Subcutaneous abdominal adipose tissue (tissue), 5 donors: ENCODE data around the gene BORCS5.

Experiments
- H3K27ac ChIP-seq: one replicate; pipeline ENCODE4 v1.7.0; 2013; ENCODE audit warnings: low read depth, mild to moderate bottlenecking, inconsistent platforms, low read length, moderate library complexity
- H3K27me3 ChIP-seq, 5 donors: one replicate each; pipeline ENCODE4 v1.7.0; 2013; ENCODE audit warnings: low read length in 5 of 5, inconsistent platforms in 1 of 5; ENCODE audit not compliant: control insufficient read depth in 5 of 5, insufficient read depth in 4 of 5
- H3K36me3 ChIP-seq, 5 donors: one replicate each; pipeline ENCODE4 v1.7.0; 2013; ENCODE audit warnings: low read length in 5 of 5; ENCODE audit not compliant: control insufficient read depth in 5 of 5, insufficient read depth in 5 of 5
- H3K4me1 ChIP-seq, 5 donors: one replicate each; pipeline ENCODE4 v1.7.0; 2013; ENCODE audit warnings: low read length in 5 of 5, mild to moderate bottlenecking in 3 of 5, moderate library complexity in 1 of 5; ENCODE audit not compliant: control insufficient read depth in 5 of 5, insufficient read depth in 5 of 5
- H3K4me3 ChIP-seq, 5 donors: one replicate each; pipeline ENCODE4 v1.7.0; 2013; ENCODE audit warnings: low read length in 5 of 5, low read depth in 1 of 5
- H3K9ac ChIP-seq, 5 donors: one replicate each; pipeline ENCODE4 v1.7.0; 2013; ENCODE audit warnings: low read length in 5 of 5, mild to moderate bottlenecking in 4 of 5, moderate library complexity in 3 of 5
- H3K9me3 ChIP-seq, 5 donors: one replicate each; pipeline ENCODE4 v1.7.0; 2013; ENCODE audit warnings: low read length in 5 of 5; ENCODE audit not compliant: control insufficient read depth in 5 of 5
- donor health status: healthy.
- donor health status: healthy.
- donor health status: healthy.
- donor health status: healthy.
- donor health status: healthy.

The BORCS5 gene

DNA sequence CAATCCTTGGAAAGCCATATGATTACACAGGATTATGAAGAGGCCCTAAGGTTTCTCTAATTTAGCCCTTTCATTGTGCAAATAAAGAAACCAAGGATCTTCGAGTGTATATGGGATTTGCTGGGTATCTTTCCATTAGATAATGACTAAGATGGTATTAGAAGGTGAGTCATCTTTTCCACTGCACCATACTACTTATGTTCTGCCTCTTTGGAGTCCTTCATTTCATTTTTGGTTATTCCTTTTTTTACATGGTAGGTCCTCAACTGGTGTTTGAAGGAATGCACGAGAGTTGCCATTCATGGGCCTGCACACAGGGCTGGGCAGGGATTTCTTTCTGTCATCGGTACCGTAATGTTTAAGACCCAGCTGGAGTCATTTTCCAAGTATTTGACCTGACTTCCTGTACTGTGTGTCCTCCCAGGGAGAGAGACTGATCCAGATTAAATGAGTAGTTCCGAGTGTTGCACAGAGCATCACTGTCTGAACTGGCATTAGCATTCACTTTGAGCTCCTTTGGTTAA lies 85.7 kb downstream of the BORCS5 start:
- Histone ChIP-seq H3K27me3 (no peaks in the 10 kb centered on the region), H3K9me3 (no peaks in the 10 kb centered on the region), H3K4me3 (no peak overlapping the region), H3K4me1 (peaks cover 8 to 57% (median 24%) of the 10 kb centered on the region in 5 donors), H3K27ac (peak overlapping the region; percentile 80), H3K9ac (peak overlapping the region in 1 of 5 donors; percentile 6), H3K36me3 (peaks cover 0 to 2% (median 0%) of the 10 kb centered on the region in 5 donors)

DNA sequence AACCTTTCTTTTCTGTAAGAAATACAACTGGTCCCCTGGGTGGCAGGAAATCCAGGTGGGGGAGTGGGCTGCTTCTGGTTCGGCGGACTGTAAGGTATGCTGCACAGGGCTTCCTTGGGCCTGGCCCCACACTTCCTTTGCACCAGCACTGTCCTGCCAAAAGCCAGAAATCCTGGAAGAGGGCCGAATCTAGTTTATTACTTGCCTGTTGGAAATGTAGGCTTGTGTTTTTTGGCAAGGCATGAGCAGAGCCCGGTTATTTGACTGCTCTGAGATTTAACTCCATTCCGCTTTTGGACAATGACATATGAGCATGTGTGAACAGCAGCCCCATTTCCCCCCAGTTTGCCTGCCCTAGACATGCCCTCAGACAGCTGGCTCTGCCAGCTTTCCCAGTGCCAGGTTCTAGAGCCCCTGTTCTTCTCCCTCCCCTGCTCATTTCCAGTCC lies 86.6 kb downstream of the BORCS5 start:
- Histone ChIP-seq H3K27ac (peak overlapping the region; percentile 80), H3K4me1 (peaks cover 8 to 61% (median 28%) of the 10 kb centered on the region in 5 donors), H3K4me3 (no peak overlapping the region), H3K27me3 (no peaks in the 10 kb centered on the region), H3K9me3 (no peaks in the 10 kb centered on the region), H3K36me3 (no peaks in the 10 kb centered on the region), H3K9ac (peak overlapping the region in 2 of 5 donors; percentile 27 to 63)

DNA sequence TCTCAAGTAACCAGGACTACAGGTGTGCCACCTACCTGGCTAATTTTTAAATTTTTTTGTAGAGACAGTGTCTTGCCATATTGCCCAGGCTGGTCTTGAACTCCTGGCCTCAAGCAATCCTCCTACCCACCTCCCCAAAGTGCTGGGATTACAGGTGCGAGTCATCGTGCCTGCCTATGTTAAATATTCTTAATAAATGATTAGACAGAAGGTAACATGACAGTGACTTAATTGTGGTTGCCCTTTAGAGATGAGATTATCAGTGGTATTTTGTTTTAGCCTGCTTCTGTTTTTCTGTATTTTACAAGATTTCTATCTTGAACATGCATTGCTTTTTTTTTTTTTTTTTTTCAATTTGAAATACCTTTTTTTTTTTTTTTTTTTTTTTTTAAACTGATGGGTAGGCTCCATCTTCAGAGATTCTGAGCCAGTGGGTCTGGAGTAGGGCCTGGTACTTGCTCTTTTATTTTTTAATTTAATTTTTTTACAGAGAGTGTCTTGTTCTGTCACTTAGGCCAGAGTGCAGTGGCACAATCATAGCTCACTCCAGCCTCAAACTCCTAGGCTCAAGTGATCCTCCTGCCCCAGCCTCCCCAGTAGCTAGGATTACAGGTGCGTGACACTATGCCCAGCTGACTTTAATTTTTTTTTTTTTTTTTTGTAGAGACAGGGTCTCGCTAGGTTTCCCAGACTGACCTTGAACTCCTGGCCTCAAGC lies 88.4 kb downstream of the BORCS5 start:
- peaks cover 8 to 66% (median 35%) of the 10 kb centered on the region in 5 donors for H3K4me1 ChIP-seq
- H3K27ac ChIP-seq = no peak overlapping the region
- H3K4me3 ChIP-seq = no peak overlapping the region
- H3K36me3 ChIP-seq = no peaks in the 10 kb centered on the region
- no peaks in the 10 kb centered on the region for H3K27me3 ChIP-seq
- H3K9ac ChIP-seq = no peak overlapping the region
- H3K9me3 ChIP-seq = no peaks in the 10 kb centered on the region

DNA sequence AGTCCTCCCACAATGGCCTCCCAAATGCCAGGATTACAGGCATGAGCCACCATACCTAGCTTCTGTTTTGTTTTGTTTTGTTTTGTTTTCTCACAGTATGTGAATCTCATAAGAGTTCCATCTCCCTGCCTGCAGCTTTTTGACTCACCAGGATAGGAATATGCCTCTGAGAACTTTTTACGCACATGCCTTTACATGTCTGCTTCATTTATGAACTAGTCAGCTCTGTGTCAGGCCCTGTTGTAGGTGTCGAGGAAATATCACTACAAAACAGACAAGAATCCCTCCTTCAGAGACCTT lies 89.0 kb downstream of the BORCS5 start:
- H3K36me3 ChIP-seq = no peaks in the 10 kb centered on the region

DNA sequence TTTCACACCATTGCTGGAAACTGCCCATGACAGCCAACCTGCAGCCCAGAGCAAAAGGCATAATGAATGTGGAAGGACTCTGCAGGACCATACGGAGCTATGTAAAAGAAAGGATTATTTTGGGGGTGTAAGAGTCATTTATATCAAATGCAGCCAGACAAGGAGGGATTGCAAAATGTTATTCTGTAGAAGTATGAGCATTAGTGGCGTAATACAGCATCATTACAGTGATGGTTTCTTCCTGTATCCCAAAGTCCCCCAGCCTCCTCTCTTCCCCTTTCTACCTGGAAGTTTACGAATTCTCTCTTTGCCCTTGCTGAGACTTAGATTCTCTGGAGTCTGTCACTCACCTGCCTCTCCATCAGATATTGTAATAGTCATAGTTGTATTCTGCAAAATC lies 89.9 kb downstream of the BORCS5 start:
- Histone ChIP-seq H3K27me3 (no peaks in the 10 kb centered on the region), H3K9me3 (no peaks in the 10 kb centered on the region), H3K27ac (no peak overlapping the region), H3K36me3 (no peaks in the 10 kb centered on the region), H3K4me1 (peaks cover 8 to 53% (median 35%) of the 10 kb centered on the region in 5 donors), H3K4me3 (no peak overlapping the region), H3K9ac (no peak overlapping the region)

More for the DNA sequence above, 89.0 kb downstream of the BORCS5 start:
- Histone ChIP-seq H3K4me3 (no peak overlapping the region), H3K27ac (no peak overlapping the region), H3K9me3 (no peaks in the 10 kb centered on the region), H3K27me3 (no peaks in the 10 kb centered on the region), H3K9ac (no peak overlapping the region), H3K4me1 (peaks cover 8 to 61% (median 35%) of the 10 kb centered on the region in 5 donors)

DNA sequence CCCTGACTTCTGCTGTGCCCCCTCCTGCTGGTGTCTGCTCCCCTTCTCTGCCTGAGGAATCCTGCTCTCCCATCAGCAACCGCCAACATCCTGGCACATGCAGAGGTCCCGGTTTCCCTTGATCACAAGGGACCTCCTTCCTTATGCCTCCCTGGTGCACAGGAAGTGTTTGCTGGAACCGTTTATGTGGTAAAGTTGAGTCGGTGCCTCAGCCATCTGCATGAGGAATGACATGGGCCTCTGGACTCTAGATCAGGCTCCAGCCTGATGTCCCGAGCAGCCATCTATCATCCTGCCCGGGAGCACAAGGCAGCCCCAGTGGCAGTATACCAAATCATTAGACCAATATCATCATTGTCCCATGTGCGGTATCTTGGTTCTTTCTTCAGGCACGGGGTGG lies 90.4 kb downstream of the BORCS5 start:
- H3K9ac ChIP-seq = no peak overlapping the region
- peaks cover 8 to 50% (median 35%) of the 10 kb centered on the region in 5 donors for H3K4me1 ChIP-seq
- no peaks in the 10 kb centered on the region for H3K36me3 ChIP-seq
- H3K27me3 ChIP-seq = no peaks in the 10 kb centered on the region
- no peak overlapping the region for H3K4me3 ChIP-seq
- no peaks in the 10 kb centered on the region for H3K9me3 ChIP-seq
- H3K27ac ChIP-seq = peak overlapping the region; percentile 52

DNA sequence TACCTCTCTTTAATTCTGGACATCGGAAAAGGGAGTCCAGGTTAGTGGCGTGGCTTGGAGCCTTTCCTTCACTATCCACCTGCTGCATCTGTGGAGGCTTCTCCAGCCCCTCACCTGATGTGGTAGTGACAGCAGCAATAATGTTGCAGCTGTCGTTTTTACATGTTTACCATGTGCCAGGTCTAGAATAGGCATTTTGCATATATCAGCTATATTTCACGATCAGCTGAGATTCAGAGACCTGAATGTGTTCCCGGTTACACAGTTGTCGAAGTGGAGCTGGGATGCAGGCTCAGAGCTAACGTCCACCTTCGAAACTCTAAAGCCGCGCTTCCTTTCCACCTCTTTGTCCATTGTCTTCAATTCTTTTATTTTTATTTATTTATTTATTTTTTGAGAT lies 91.0 kb downstream of the BORCS5 start:
- Histone ChIP-seq H3K4me1 (peaks cover 8 to 44% (median 32%) of the 10 kb centered on the region in 5 donors), H3K27me3 (no peaks in the 10 kb centered on the region), H3K36me3 (no peaks in the 10 kb centered on the region), H3K9ac (no peak overlapping the region), H3K27ac (peak overlapping the region; percentile 52), H3K4me3 (no peak overlapping the region), H3K9me3 (no peaks in the 10 kb centered on the region)

DNA sequence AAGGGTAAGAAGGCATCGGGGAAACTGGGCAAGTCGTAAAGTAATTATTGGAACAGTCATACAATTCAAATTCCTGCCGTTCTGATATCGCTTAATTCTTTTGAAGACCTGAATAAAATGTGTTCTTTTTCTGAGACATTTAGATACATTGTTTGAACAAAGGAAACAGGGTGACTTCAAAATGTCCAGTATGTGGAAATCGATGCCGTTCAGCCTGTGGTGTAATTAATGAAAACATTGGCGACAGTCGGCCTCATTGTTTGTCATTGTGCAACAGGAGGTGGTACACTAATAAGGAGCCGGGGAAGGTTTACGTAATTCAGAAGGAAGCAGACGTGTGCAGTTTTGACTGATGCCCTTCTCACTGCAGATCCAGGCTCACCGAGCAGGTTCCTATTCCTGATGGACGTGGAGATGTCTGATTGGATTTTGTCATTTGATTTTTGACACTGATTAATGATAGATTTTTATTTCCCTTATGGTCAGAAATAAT lies 92.7 kb downstream of the BORCS5 start:
- Histone ChIP-seq H3K4me1 (peaks cover 6 to 28% (median 19%) of the 10 kb centered on the region in 5 donors), H3K9ac (no peak overlapping the region)

DNA sequence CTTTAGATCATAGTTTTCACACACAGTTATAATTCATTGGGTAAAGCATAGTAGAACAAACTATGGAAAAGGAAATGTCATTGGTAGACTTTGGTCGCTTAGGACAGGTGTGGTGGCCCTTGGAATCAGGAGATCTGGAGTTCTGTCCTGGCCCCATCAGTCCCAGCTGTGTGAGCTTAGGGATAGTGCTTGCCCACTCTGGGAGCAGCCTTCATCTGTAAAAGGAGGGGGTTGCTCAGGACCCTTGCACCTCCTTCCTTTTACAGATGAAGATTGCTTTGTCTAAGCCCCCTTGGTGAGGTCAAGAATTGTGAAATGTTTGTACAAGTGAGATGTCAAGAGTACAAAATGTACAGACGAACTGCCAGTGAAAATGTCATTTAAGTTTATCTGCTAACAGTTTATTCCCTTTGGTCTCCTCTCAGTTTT lies 93.2 kb downstream of the BORCS5 start:
- peaks cover 6 to 28% (median 19%) of the 10 kb centered on the region in 5 donors for H3K4me1 ChIP-seq
- H3K9ac ChIP-seq = no peak overlapping the region
- H3K9me3 ChIP-seq = no peaks in the 10 kb centered on the region
- H3K36me3 ChIP-seq = no peaks in the 10 kb centered on the region
- no peak overlapping the region for H3K4me3 ChIP-seq
- no peaks in the 10 kb centered on the region for H3K27me3 ChIP-seq
- H3K27ac ChIP-seq = no peak overlapping the region

More for the DNA sequence above, 92.7 kb downstream of the BORCS5 start:
- H3K27me3 ChIP-seq = no peaks in the 10 kb centered on the region
- H3K36me3 ChIP-seq = no peaks in the 10 kb centered on the region
- H3K4me3 ChIP-seq = peak overlapping the region in 1 of 5 donors; percentile 17
- no peak overlapping the region for H3K27ac ChIP-seq
- no peaks in the 10 kb centered on the region for H3K9me3 ChIP-seq

DNA sequence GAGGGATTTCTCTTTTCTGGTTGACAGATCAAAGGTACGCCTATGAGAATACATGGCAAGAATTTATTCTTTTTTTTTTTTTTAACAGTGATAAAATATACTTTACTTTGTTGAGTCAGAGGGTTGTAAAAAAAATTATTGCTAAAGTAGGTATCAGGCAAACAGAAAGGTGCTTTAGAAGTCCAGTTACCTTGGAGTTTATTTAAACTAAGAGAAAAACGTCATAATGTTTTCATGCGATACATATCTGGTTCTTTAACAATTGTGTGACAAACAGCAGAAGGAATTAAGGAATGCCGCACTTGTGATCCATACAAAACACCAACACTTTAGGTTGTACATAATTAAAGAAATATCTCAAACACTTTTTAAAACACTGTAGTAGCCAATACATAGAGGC lies 94.2 kb downstream of the BORCS5 start:
- Histone ChIP-seq H3K4me3 (no peak overlapping the region), H3K4me1 (peaks cover 6 to 28% (median 19%) of the 10 kb centered on the region in 5 donors), H3K27me3 (no peaks in the 10 kb centered on the region), H3K36me3 (no peaks in the 10 kb centered on the region), H3K9me3 (no peaks in the 10 kb centered on the region), H3K9ac (no peak overlapping the region), H3K27ac (no peak overlapping the region)
